ENCODE results near the gene SPAAR.
"Not testable (repeated sequence)": the region's sequence is repeated elsewhere in the genome, so short reads cannot be mapped to it uniquely, and the experiment has no call there.

SPAAR gene

GRCh38 chr9:35905051-35905781, 4.1 kb upstream of the SPAAR start:
- peak; percentile 72 for DNase-seq

DNA sequence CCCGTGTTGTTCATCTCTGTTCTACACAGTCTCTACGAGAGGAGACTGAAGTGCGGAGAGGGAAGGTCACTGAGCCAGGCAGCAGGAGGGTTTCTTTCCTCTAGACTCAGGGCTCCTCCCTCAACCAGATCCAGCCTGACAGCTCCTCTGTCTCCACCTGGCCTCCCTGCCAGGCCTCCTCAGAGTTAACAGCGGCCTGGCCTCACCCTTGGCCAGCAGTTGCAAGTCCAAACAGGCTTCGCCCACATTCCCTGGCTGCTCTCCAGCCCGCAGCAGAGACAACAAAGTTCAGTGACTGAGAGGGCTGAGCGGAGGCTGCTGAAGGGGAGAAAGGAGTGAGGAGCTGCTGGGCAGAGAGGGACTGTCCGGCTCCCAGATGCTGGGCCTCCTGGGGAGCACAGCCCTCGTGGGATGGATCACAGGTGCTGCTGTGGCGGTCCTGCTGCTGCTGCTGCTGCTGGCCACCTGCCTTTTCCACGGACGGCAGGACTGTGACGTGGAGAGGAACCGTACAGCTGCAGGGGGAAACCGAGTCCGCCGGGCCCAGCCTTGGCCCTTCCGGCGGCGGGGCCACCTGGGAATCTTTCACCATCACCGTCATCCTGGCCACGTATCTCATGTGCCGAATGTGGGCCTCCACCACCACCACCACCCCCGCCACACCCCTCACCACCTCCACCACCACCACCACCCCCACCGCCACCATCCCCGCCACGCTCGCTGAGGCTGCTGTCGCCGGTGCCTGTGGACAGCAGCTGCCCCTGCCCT, 3.2 kb upstream of the SPAAR start, which contains the start of gene HRCT1:
HRCT1 (plus strand) TSS at position 291 of the 768 bp plus-strand sequence; CDS start at position 377, 86 bp downstream.
- peak; percentile 76 for DNase-seq

DNA sequence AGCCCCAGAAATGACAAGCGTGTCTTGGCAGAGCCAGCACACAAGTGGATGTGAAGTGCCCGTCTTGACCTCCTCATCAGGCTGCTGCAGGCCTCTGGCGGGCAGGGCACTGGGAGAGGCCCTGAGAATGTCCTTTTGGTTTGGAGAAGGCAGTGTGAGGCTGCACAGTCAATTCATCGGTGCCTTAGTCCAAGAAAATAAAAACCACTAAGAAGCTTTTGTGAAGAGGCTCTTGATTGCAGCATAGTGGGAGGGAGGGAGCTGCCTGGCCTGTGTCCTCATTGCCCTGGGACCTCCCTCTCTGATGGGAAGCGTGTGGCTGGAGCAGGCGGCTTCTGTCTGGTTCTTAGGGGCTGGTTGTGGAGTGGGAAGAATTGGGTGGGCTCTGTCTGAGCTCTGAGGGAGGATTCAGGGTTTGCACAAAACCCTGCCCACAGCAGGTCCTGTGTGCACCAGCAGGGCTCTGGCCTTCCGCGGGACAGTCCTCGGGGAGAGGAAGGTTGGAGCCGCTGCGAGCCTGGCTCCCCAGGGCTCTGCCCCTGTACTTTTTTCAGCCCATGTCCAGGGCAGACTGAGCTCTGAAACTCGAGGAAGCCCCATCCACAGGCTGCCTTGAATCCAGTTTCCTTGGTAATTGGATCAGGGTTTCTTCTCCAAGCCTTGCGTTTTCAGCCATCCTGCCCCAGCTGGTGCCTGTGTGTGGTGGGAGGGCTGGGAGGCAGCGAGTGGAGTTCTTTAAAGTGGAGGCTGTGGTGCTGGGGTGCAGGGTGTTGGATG, 2.2 kb upstream of the SPAAR start:
- peak; percentile 68 for DNase-seq

GRCh38 chr9:35907711-35908503, 1.4 kb upstream of the SPAAR start:
- peak; percentile 92 for DNase-seq

DNA sequence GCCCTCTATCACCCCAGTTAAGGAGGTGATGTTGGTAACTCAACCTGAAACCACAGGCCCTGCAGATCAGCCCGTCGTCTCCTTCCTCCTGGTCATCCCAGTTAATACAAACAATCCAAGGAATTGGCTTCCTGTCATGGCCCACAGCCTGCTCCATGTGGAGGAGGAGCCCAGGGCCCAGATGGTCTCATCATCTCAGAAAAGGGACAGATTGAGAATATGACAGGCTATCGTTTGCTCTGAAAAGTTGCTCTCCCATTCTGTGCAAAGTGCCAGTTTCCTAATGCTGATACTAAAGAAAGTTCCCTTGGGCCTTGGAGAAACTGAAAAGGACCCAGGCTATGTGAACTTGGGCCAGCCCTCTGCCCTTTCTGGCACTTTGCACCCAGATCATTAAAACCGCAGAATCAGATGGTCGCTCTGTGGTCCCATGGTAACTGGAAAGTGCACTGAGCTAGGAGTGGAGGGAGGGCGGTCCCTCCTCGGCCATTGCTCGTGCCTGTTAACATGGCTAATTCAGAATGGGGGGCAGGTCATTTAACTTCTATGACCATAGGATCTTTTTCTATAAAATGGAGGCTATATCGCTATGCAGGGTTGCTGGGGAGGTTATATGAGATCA, 675 bp upstream of the SPAAR start:
- DNase-seq: peak; percentile 60

- DNase-seq: peak; percentile 67
These were observed 660 bp downstream of the SPAAR start for GRCh38 chr9:35909687-35910612.

DNA sequence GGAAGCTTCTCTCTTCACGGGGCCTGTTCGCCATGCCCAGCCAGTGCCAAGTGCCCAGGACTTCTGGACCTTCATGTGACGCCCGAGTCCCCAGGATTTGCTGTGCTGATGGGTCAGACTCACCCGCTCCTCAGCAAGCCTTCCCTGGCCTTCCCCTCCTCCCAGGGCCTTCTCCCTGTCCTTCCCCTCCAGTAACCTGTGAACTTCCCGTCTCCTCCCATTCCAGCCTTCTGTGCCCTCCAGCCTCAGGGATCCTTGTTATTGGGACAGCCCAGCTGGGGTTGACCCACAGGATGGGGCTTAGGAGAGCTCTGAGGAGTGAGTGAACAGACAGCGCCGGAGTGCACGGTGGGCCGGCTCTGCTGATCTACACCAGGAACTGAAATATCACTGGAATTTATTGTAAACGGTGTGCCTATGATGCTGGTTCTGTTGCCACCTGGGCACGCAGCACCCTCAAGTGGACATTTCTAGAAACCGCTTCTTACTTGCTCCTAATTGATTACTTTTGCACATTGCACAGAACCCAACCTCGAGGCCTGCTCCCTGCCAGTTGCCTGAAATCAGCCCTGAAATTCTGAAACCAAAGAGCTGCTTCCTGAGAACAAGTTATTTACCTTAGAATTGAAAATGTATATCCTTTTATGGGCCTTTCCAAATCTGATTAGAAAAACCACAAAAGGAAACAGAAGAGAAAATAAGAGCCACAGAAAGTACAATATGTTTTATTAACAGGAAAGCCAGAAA, 1.5 kb downstream of the SPAAR start:
- DNase-seq: peak; percentile 74

GRCh38 chr9:35911690-35912089, 2.4 kb downstream of the SPAAR start:
- DNase-seq: no peak

- DNase-seq: no peak
These were observed 3.6 kb downstream of the SPAAR start for GRCh38 chr9:35912791-35913400.

- DNase-seq: not testable (repeated sequence)
These were observed 4.1 kb downstream of the SPAAR start for GRCh38 chr9:35913429-35913828.

DNA sequence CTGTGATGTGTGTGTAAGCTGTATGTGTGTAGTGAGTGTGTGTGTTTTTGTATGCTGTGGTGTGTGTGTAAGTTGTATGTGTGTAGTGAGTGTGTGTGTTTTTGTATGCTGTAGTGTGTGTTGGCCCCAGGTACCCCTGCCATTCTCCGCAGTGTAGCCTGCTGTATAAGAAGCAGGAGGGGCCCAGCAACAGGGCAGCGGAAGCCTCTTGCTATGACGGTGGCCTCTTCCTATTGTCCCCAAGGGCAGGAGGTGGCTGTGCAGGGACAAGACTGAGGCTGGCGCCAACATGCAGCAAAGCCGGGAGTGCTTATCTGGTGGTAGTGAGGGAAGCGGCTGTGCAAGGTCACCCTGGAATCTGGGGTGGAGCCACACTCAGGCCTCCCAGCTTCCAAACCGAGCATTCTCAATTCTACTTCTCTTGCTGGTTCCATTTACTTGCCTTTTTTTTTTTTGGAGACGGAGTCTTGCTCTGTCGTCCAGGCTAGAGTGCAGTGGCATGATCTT, 5.1 kb downstream of the SPAAR start:
- peak; percentile 82 for DNase-seq

DNA sequence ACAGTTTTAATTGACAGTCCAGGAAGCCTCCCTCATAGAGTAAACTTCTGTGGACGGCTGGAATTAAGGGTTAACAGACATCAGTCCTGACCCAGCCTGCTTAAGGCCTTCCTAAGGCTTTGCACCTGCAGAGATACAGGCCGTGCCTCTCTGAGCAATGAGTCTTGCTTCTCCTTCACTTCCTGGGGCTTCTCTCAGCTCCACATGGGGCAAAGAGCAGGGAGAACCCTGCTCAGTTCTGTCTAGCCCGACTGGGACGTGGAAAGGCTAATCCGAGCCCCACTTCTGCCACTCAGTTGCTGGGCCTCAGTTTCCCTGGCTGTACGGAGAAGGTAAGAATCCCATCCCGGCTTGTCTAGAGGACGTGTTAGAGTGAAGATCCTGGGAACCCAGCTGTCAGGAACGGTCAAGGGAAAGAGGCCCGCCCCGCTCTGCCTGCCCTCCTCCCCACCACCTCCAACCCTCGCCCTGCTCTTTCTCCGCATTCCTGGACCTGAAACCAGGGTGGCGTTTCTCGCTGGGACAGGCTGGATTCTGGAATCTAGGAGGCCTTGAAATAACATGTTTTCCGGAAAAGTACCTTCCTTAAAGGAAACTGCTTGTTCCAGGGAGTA, 6.5 kb downstream of the SPAAR start:
- DNase-seq: peak; percentile 64

DNA sequence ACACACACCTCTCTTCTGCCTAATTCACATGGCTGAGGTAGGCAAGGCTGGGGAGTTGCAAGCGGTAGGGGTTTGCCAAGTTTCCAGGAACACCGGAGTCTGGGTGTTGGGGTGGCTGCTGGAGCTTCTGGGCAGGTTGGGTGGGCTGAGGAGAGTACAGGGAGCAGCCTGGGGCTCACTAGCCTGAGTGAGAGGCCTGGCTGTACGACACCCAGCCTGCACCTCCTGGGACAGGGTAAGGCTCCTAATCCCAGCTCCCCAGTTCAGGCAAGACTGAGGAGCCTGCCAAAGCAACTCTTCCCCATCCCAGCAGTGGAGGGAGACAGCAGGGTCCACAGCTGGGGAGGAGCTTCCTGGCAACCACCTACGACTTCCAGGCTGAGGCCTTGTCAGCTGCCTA, 8.0 kb downstream of the SPAAR start:
- DNase-seq: no peak

DNA sequence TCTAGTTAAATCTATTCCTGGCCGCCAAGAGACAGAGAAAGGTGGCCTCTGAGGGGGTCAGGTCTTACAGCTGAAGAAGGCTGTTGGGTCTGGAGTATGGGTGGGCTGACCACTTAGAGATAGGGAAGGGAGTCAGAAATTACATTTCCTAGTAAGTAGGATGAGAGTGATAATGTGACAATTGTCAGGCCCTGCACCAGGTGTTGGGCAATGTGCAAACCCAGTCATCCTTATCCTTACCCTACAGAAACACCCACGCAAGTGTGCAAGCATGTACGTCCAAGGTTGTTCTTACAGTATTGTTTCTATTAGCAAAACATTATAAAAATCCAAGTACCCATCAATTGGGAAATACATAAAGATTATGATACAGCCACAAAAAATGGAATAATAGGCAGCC, 9.5 kb downstream of the SPAAR start:
- DNase-seq: no peak

DNA sequence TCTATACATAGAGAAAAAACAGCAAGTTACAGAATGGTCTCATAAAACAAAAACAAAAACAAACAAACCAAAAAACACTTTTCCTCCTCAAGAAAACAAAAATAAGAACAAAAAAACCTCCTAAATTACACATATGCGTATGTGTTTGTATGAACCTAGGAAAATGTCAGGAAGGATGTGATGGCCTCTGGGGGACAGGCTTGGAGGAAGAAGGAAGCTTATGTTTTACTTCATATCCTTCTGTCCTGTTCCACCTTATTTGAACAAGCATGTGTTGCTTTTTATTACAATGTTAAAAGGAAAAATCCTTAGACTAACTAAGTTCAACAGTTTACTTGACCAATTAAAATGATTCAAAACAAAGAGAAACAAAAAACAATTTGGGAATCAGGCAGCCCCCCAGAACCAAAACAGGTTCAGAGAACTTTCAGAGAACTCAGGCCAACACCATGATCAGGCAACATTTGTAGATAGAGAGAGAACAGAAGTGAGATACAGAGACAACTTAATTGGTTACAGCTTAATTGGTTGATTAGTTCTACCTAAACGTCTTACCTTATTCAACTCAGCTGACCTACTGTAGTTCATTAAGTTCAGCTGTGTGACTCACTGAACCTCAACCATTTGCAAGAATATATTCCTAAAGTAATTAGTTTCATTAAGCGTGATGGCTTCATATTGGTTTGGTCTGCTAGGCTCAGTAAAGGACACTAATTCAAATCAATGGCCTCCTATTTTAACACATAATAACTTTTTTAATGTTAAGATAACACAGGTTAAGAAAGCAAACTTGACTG, 10.1 kb downstream of the SPAAR start:
- no peak for DNase-seq

GRCh38 chr9:35920051-35920620, 10.8 kb downstream of the SPAAR start:
- DNase-seq: no peak

DNA sequence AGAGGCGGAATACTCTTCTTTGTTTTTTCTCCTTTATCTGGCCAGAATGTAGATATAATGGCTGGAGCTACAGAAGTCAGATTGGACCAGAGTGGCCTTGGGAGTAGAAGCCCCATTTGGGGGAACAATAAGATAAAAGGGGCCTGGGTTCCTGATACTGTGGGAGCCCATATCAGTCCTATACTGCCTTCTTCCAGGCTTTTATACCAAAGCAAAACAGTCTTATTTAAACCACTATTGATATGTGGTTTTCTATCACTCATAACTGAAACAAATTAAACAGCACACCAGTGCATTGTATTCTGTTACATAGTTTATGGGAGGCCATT, 14.3 kb downstream of the SPAAR start:
- DNase-seq: no peak

Measured in islet precursor cell (in vitro differentiated cells).